DOHH2 (cell line): Measurements from ENCODE around the gene CHRDL1.
"Not testable (repeated sequence)": the region's sequence is repeated elsewhere in the genome, so short reads cannot be mapped to it uniquely, and the experiment has no call there.

Source experiments
- H3F3A ChIP-seq: fragments of 200-600 bp; sonication (generic), shearing (Covaris generic); 2 replicates; pipeline ENCODE4 v1.6.0; 2016; ENCODE audit warnings: antibody characterized with exemption, mild to moderate bottlenecking; ENCODE audit not compliant: control insufficient read depth, insufficient read depth
- H3K27ac ChIP-seq: fragments of 200-600 bp; sonication (generic); 2 replicates; pipeline ENCODE4 v1.5.1; 2014; ENCODE audit warnings: low read depth, mild to moderate bottlenecking, low read length, moderate library complexity
- H3K27me3 ChIP-seq: fragments of 200-600 bp; sonication (generic); 2 replicates; pipeline ENCODE4 v1.6.1; 2014; ENCODE audit warnings: mild to moderate bottlenecking, low read length, mixed read lengths; ENCODE audit not compliant: control insufficient read depth
- H3K36me3 ChIP-seq: fragments of 200-600 bp; sonication (generic); 2 replicates; pipeline ENCODE4 v1.6.1; 2014; ENCODE audit warnings: mild to moderate bottlenecking, low read length, moderate library complexity, mixed read lengths; ENCODE audit not compliant: control insufficient read depth
- H3K4me1 ChIP-seq: fragments of 200-600 bp; sonication (generic); 2 replicates; pipeline ENCODE4 v1.6.1; 2014; ENCODE audit warnings: mild to moderate bottlenecking, low read length, mixed read lengths; ENCODE audit not compliant: control insufficient read depth
- H3K4me2 ChIP-seq: fragments of 200-600 bp; sonication (generic); 2 replicates; pipeline ENCODE4 v1.6.0; 2014; ENCODE audit warnings: mild to moderate bottlenecking, low read length, moderate library complexity
- H3K4me3 ChIP-seq: fragments of 200-600 bp; sonication (generic); 2 replicates; pipeline ENCODE4 v1.5.1; 2014; ENCODE audit warnings: mild to moderate bottlenecking, low read length, mixed read lengths
- H3K79me2 ChIP-seq: fragments of 200-600 bp; sonication (generic); 2 replicates; pipeline ENCODE4 v1.6.1; 2014; ENCODE audit warnings: mild to moderate bottlenecking, low read length, mixed read lengths; ENCODE audit not compliant: control insufficient read depth
- H3K9me2 ChIP-seq: fragments of 200-600 bp; sonication (generic); replicated peaks from 2 replicates; pipeline ENCODE4 v1.6.1; 2014; ENCODE audit warnings: mild to moderate bottlenecking, low read length, mixed read lengths; ENCODE audit not compliant: control insufficient read depth
- H3K9me3 ChIP-seq: fragments of 200-600 bp; sonication (generic); 2 replicates; pipeline ENCODE4 v1.6.1; 2014; ENCODE audit warnings: antibody characterized with exemption, low read length, mixed read lengths; ENCODE audit not compliant: control insufficient read depth, insufficient read depth
- H4K20me1 ChIP-seq: fragments of 200-600 bp; sonication (generic); 2 replicates; pipeline ENCODE4 v1.6.0; 2014; ENCODE audit warnings: low read depth, mild to moderate bottlenecking, antibody characterized with exemption, low read length, moderate library complexity; ENCODE audit not compliant: control insufficient read depth, insufficient read depth
- EZH2phosphoT487 ChIP-seq: fragments of 200-600 bp; sonication (generic); IDR thresholded peaks from 2 replicates; pipeline ENCODE4 v1.6.1; 2017; ENCODE audit warnings: borderline replicate concordance, mild to moderate bottlenecking, antibody characterized with exemption, low read length, moderate library complexity, mixed read lengths
- TF ChIP-seq, protein P1 (sequence below): fragments of 200-600 bp; sonication (generic); IDR thresholded peaks from one replicate; pipeline ENCODE4 v1.5.1; 2014; ENCODE audit warnings: antibody characterized with exemption, mild to moderate bottlenecking, low read depth, low read length; ENCODE audit not compliant: poor library complexity, severe bottlenecking

CHRDL1 gene

DNA sequence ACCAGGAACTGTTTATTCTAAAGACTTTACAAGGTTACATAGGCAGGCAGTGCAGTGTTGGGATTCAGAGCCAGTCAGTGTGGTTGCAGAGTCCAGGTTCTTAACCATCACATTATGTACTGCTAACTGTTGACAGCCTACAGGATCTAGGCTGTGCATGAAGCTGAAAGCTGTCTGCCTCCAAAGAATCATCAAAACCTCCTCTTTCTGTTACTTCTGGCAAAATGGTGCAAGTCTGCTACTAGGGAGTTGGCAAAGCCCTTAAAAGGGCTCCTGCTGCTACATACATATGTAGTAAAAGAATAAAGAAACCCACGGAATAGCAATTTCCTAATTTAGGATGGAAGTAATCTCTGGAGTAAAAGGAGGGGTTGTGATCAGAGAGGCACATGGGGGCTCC, 40.4 kb upstream of the CHRDL1 start:
- no peaks in the 10 kb centered on the region for H3K36me3 ChIP-seq
- TF ChIP-seq, protein P1, sequence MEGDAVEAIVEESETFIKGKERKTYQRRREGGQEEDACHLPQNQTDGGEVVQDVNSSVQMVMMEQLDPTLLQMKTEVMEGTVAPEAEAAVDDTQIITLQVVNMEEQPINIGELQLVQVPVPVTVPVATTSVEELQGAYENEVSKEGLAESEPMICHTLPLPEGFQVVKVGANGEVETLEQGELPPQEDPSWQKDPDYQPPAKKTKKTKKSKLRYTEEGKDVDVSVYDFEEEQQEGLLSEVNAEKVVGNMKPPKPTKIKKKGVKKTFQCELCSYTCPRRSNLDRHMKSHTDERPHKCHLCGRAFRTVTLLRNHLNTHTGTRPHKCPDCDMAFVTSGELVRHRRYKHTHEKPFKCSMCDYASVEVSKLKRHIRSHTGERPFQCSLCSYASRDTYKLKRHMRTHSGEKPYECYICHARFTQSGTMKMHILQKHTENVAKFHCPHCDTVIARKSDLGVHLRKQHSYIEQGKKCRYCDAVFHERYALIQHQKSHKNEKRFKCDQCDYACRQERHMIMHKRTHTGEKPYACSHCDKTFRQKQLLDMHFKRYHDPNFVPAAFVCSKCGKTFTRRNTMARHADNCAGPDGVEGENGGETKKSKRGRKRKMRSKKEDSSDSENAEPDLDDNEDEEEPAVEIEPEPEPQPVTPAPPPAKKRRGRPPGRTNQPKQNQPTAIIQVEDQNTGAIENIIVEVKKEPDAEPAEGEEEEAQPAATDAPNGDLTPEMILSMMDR = no peak
- no peak for TF ChIP-seq EZH2phosphoT487
- no peaks in the 10 kb centered on the region for H3K27me3 ChIP-seq
- no peaks in the 10 kb centered on the region for H3F3A ChIP-seq
- no peak overlapping the region for H3K27ac ChIP-seq
- no peak overlapping the region for H3K4me3 ChIP-seq
- no peaks in the 10 kb centered on the region for H4K20me1 ChIP-seq
- no peaks in the 10 kb centered on the region for H3K9me3 ChIP-seq
- H3K79me2 ChIP-seq = no peaks in the 10 kb centered on the region
- no peaks in the 10 kb centered on the region for H3K4me1 ChIP-seq
- H3K4me2 ChIP-seq = no peak overlapping the region
- H3K9me2 ChIP-seq = no peaks in the 10 kb centered on the region

DNA sequence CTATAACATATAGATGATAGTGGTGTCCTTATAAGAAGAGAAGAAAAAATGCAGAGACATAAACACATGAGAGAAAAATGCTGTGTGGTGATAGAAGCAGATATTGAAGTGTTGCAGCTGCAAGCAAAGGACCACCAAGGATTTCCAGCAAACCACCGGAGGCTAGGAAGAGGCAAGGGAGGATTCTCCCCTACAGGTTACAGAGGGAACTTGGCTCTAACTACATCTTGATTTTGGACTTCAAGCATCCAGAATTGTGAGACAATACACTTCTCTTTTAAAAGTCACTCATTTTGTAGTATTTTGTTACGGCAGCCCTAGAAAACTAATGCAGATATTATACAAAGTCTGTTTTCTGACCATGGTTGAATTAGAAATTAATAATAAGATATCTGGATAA, 30.4 kb upstream of the CHRDL1 start:
- H3K36me3 ChIP-seq = no peaks in the 10 kb centered on the region
- TF ChIP-seq, protein P1 = no peak
- no peak for TF ChIP-seq EZH2phosphoT487
- no peak overlapping the region for H3K4me2 ChIP-seq
- H3K4me3 ChIP-seq = no peak overlapping the region
- no peak overlapping the region for H3K27ac ChIP-seq
- no peaks in the 10 kb centered on the region for H3F3A ChIP-seq
- no peaks in the 10 kb centered on the region for H3K4me1 ChIP-seq
- no peaks in the 10 kb centered on the region for H4K20me1 ChIP-seq
- H3K9me3 ChIP-seq = no peaks in the 10 kb centered on the region
- no peaks in the 10 kb centered on the region for H3K79me2 ChIP-seq
- H3K27me3 ChIP-seq = no peaks in the 10 kb centered on the region
- H3K9me2 ChIP-seq = no peaks in the 10 kb centered on the region

GRCh38 chrX:110816543-110816942, 20.9 kb upstream of the CHRDL1 start:
- H3K36me3 ChIP-seq, H3K4me1 ChIP-seq, H3K4me3 ChIP-seq, H3K9me2 ChIP-seq, H3F3A ChIP-seq, H3K27me3 ChIP-seq, H3K4me2 ChIP-seq, H3K27ac ChIP-seq, H3K79me2 ChIP-seq, H4K20me1 ChIP-seq, H3K9me3 ChIP-seq: not testable (repeated sequence)

- no peaks in the 10 kb centered on the region for H3K79me2 ChIP-seq
- H3K36me3 ChIP-seq = no peaks in the 10 kb centered on the region
- H3K27me3 ChIP-seq = no peaks in the 10 kb centered on the region
- H3F3A ChIP-seq = no peaks in the 10 kb centered on the region
- no peak overlapping the region for H3K4me2 ChIP-seq
- H3K4me3 ChIP-seq = no peak overlapping the region
- H3K4me1 ChIP-seq = no peaks in the 10 kb centered on the region
- H4K20me1 ChIP-seq = no peaks in the 10 kb centered on the region
- no peak overlapping the region for H3K27ac ChIP-seq
- no peaks in the 10 kb centered on the region for H3K9me2 ChIP-seq
- no peaks in the 10 kb centered on the region for H3K9me3 ChIP-seq
- TF ChIP-seq EZH2phosphoT487 = no peak
- TF ChIP-seq, protein P1 = no peak
These were observed 10.5 kb upstream of the CHRDL1 start for GRCh38 chrX:110806145-110806544.
